GM23248 (cell line): ENCODE measurements around the gene LYVE1. TPM values are rescaled to one million over a fixed set of nuclear protein-coding genes. Genes with fewer than 3 reads are reported as not detected.
A peak's percentile ranks its signal among the peaks of the same experiment; 100 is the strongest.

Experiments used
- DNase-seq: peaks from one replicate; pipeline ENCODE4 v3.0.0-alpha.2; 2015
- H2AFZ ChIP-seq: fragments of 200-600 bp; sonication (generic); 2 replicates; pipeline ENCODE4 v1.6.1; 2016; ENCODE audit warnings: antibody characterized with exemption
- H3F3A ChIP-seq: fragments of 200-600 bp; sonication (generic); 2 replicates; pipeline ENCODE4 v1.6.1; 2016; ENCODE audit warnings: mild to moderate bottlenecking, antibody characterized with exemption, mixed run types; ENCODE audit not compliant: insufficient read depth
- H3K27ac ChIP-seq: fragments of 200-600 bp; sonication (generic); 2 replicates; pipeline ENCODE4 v1.5.1; 2016; ENCODE audit warnings: mild to moderate bottlenecking
- H3K27me3 ChIP-seq: fragments of 200-600 bp; sonication (generic); replicated peaks from 2 replicates; pipeline ENCODE4 v1.6.1; 2016; ENCODE audit warnings: mild to moderate bottlenecking; ENCODE audit not compliant: insufficient read depth
- H3K36me3 ChIP-seq: fragments of 200-600 bp; sonication (generic); 2 replicates; pipeline ENCODE4 v1.6.1; 2016; ENCODE audit warnings: low read depth, mild to moderate bottlenecking
- H3K4me1 ChIP-seq: fragments of 200-600 bp; sonication (generic); 2 replicates; pipeline ENCODE4 v1.6.1; 2016; ENCODE audit warnings: mild to moderate bottlenecking; ENCODE audit not compliant: insufficient read depth
- H3K4me2 ChIP-seq: fragments of 200-600 bp; sonication (generic); one replicate; pipeline ENCODE4 v1.6.1; 2016; ENCODE audit warnings: mild to moderate bottlenecking; ENCODE audit not compliant: unreplicated experiment
- H3K4me3 ChIP-seq: fragments of 200-600 bp; sonication (generic); 2 replicates; pipeline ENCODE4 v1.5.1; 2016; ENCODE audit warnings: mild to moderate bottlenecking
- H3K79me2 ChIP-seq: fragments of 200-600 bp; sonication (generic); 2 replicates; pipeline ENCODE4 v1.6.1; 2016; ENCODE audit warnings: mild to moderate bottlenecking; ENCODE audit not compliant: insufficient read depth
- H3K9ac ChIP-seq: fragments of 200-600 bp; sonication (generic); 2 replicates; pipeline ENCODE4 v1.6.1; 2016; ENCODE audit warnings: mild to moderate bottlenecking
- H3K9me2 ChIP-seq: fragments of 200-600 bp; sonication (generic); 2 replicates; pipeline ENCODE4 v1.6.1; 2016; ENCODE audit warnings: mixed run types, mild to moderate bottlenecking, moderate library complexity; ENCODE audit not compliant: insufficient read depth
- H3K9me3 ChIP-seq: fragments of 200-600 bp; sonication (generic); one replicate; pipeline ENCODE4 v1.6.1; 2017; ENCODE audit warnings: low read depth
- H4K20me1 ChIP-seq: fragments of 200-600 bp; sonication (generic); 2 replicates; pipeline ENCODE4 v1.6.0; 2016; ENCODE audit not compliant: insufficient read depth
- EZH2 ChIP-seq: fragments of 200-600 bp; sonication (generic); IDR thresholded peaks from 2 replicates; pipeline ENCODE4 v1.6.1; 2018; ENCODE audit warnings: antibody characterized with exemption, mild to moderate bottlenecking; ENCODE audit not compliant: insufficient read depth, poor library complexity, severe bottlenecking
- EZH2phosphoT487 ChIP-seq: fragments of 200-600 bp; sonication (generic); IDR thresholded peaks from 2 replicates; pipeline ENCODE4 v1.6.1; 2018; ENCODE audit warnings: antibody characterized with exemption, moderate library complexity, mild to moderate bottlenecking, low read depth; ENCODE audit not compliant: insufficient read depth
- WGBS, 2 experiments: methylation state at CpG; one replicate each; pipeline ENCODE4 v1.1.6; 2015 to 2017; ENCODE audit warnings: low lambda C conversion rate in 2 of 2, low coverage in 1 of 2; ENCODE audit errors: missing lambda C conversion rate in 2 of 2; 5-methylcytosine and 5-hydroxymethylcytosine counted together
- in situ Hi-C: fragments of 300-500 bp; cut with MboI; formaldehyde crosslinking; loops from 2 replicates; pipeline ENCODE4 v1.15.0; 2020
- polyA plus RNA-seq: library from polyadenylated mRNA; unstranded; fragments of >200 nt; fragmentation: Nextera tagmentation; extraction: Ambion mirVana; gene quantifications from 2 replicates; pipeline ENCODE4 v1.2.1, GENCODE V29; 2016
- total RNA-seq: library from RNA; depleted of rRNA; stranded (reverse); fragments of >200 nt; shearing (Covaris generic); gene quantifications from 2 replicates; pipeline ENCODE4 v1.2.3, GENCODE V29; 2014

LYVE1 gene
- total and polyA plus RNA-seq, 2 experiments from 2014 or later: not detected

DNA sequence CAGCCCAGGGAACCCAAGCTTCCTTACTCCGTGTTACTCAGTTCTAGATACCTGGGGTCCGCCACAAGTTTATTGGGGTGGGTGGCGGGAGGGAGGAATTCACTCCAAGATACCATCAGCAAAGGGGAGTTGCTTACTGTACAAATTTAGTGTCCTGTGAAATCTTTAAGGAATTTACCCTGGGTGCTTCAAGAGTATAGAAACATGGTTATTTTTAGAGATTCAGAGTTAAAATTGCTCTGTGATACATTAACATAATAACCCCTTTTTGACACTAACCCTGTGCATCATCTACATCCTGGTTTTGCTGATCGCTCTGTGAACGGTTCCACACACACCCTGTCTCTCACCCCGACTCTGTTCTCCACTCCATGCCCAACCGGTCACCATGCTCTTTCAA lies 18.9 kb upstream of the LYVE1 start:
- 83 to 91% methylated on average over 7 of the region's 7 CpGs for WGBS, 2 experiments
- Histone ChIP-seq H3K79me2 (no peaks in the 10 kb centered on the region), H3K4me3 (no peak overlapping the region), H4K20me1 (no peaks in the 10 kb centered on the region), H3K27me3 (no peaks in the 10 kb centered on the region), H3K27ac (0 out of 2 replicates have a peak overlapping the region, but pooled peaks have one; percentile 9), H3K9me3 (no peaks in the 10 kb centered on the region), H3K9me2 (no peaks in the 10 kb centered on the region), H3K36me3 (no peaks in the 10 kb centered on the region), H3F3A (peaks cover 20% of the 10 kb centered on the region), H3K9ac (no peak overlapping the region), H3K4me1 (peaks cover 34% of the 10 kb centered on the region), H2AFZ (no peak overlapping the region), H3K4me2 (peak overlapping the region; percentile 17)
- no peak for TF ChIP-seq EZH2
- no peak for TF ChIP-seq EZH2phosphoT487
- in situ Hi-C loops: no loop called here
- no peak for DNase-seq

DNA sequence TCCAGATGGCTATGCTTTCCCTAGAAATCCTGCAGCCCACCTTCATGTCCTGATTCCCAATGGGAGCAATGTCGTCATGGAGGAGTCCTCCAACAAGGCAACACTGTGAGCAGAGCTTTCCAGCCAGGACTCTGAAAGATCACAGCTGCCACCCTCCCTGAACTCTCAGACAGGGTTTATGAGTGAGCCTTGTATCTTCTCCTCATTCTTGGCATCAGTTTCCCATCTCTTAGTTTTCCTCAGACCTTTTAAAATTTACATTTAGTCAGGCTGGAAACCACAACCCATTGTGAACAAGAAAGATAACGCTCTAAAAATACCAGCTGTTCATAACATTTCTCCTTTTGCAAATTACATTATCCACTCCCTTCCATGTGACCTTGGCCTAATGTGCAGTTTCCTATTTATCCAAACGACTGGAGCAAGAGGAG lies 15.6 kb upstream of the LYVE1 start:
- no peak for TF ChIP-seq EZH2
- TF ChIP-seq EZH2phosphoT487: no peak
- no peak overlapping the region for H3K27ac ChIP-seq

DNA sequence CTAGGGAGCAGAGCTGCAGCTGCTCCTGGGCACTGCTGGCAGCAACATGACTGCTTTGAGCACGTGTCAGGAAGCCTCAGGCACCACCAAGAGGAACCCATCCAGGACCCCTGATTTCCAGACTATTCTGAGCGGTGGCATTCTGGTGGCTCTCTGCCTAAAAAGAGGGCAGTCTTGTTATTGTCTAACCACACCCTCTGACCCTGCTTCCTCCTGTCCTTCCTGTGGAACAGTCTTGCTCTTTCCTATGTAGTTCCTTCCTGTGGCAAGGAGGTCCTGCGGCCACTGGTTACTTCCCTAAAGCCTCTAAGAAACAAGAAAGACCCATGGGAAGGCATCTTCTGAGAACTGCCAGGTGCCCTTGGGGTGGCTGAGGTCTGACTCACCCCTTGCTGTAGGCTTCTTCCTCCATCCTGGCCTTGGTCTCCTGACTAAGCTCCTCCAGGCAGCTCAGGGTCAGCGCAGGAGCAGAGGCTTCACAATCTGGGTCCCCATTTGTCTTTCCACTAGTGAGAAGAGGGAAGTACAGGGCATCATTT lies 13.1 kb upstream of the LYVE1 start:
- Histone ChIP-seq H3K4me1 (peaks cover 3% of the 10 kb centered on the region), H3K27me3 (no peaks in the 10 kb centered on the region), H2AFZ (no peak overlapping the region), H3K9me3 (no peaks in the 10 kb centered on the region), H3K79me2 (no peaks in the 10 kb centered on the region), H3K27ac (no peak overlapping the region), H3F3A (peaks cover under 1% of the 10 kb centered on the region; the same call in 1 of the 2 replicates), H3K4me2 (no peak overlapping the region), H3K36me3 (no peaks in the 10 kb centered on the region), H3K4me3 (no peak overlapping the region), H3K9ac (no peak overlapping the region), H3K9me2 (no peaks in the 10 kb centered on the region), H4K20me1 (no peaks in the 10 kb centered on the region)
- DNase-seq: peak; percentile 66
- in situ Hi-C loops: no loop called here
- no peak for TF ChIP-seq EZH2
- no peak for TF ChIP-seq EZH2phosphoT487
- WGBS, 2 experiments: 85 to 86% methylated on average over 4 of the region's 4 CpGs

More for the DNA sequence above, 15.6 kb upstream of the LYVE1 start:
- Histone ChIP-seq H3K9me3 (no peaks in the 10 kb centered on the region), H3K4me1 (peaks cover 15% of the 10 kb centered on the region), H3K9ac (no peak overlapping the region), H3K79me2 (no peaks in the 10 kb centered on the region), H4K20me1 (no peaks in the 10 kb centered on the region), H3K27me3 (no peaks in the 10 kb centered on the region), H3F3A (peaks cover 5% of the 10 kb centered on the region; the same call in 1 of the 2 replicates), H2AFZ (no peak overlapping the region), H3K36me3 (no peaks in the 10 kb centered on the region), H3K9me2 (no peaks in the 10 kb centered on the region), H3K4me2 (no peak overlapping the region), H3K4me3 (no peak overlapping the region)
- in situ Hi-C loops: no loop called here
- 52% methylated on average over 3 of the region's 3 CpGs for WGBS, 2 experiments
- DNase-seq: no peak

DNA sequence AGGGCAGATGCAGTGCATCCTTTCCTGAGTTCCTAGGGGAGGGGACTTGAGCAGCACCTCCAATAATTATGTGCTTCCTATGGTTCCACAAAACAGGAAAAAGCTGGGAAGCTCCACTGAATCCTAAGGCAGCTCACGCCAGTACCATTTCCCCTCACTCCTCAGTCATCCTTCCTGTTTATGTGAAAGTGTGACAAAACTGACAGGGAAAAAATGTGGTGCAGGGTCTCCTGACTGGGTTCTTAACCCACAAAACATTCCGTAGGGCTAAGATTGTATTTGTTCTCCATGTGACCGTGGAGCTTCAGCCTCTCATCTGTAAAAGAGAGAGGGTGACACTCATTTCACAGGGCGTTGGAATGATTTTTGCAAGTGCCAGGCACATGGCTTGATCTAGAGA lies 12.2 kb upstream of the LYVE1 start:
- no peak for TF ChIP-seq EZH2phosphoT487
- no peak for TF ChIP-seq EZH2
- Histone ChIP-seq H3F3A (no peaks in the 10 kb centered on the region), H3K79me2 (no peaks in the 10 kb centered on the region), H3K4me2 (no peak overlapping the region), H3K9ac (no peak overlapping the region), H3K9me3 (no peaks in the 10 kb centered on the region), H4K20me1 (no peaks in the 10 kb centered on the region), H3K9me2 (no peaks in the 10 kb centered on the region), H2AFZ (no peak overlapping the region), H3K27me3 (no peaks in the 10 kb centered on the region), H3K36me3 (no peaks in the 10 kb centered on the region), H3K4me3 (no peak overlapping the region), H3K4me1 (peaks cover 1% of the 10 kb centered on the region; the same call in 1 of the 2 replicates), H3K27ac (no peak overlapping the region)
- WGBS, 2 experiments: 95 to 96% methylated on average over 4 of the region's 4 CpGs
- in situ Hi-C loops: no loop called here
- no peak for DNase-seq

DNA sequence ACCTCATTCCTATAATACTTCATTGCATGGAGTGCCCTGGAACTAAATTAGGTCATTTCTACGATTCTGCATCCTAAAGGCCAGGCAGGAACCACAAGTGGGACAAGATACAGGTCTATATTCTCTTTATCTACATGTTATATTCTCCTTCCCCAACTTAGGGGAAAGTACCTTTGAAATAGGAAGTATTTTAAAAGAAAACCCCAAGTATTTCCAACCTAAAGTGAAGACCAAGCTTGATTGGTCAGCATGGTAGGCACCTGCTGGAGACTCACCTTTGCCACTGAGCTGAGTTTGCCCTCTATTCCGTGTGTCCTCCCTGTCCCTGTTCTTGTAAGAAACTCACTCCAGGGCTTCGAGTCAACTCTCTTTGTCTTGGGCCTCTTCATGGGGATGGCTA lies 11.2 kb upstream of the LYVE1 start:
- no peak for DNase-seq
- no peak overlapping the region for H3K9ac ChIP-seq
- in situ Hi-C loops: no loop called here
- H3K27ac ChIP-seq: no peak overlapping the region
- H4K20me1 ChIP-seq: no peaks in the 10 kb centered on the region
- no peaks in the 10 kb centered on the region for H3K9me3 ChIP-seq
- no peaks in the 10 kb centered on the region for H3K27me3 ChIP-seq
- peaks cover 5% of the 10 kb centered on the region; the same call in 1 of the 2 replicates for H3K4me1 ChIP-seq
- H3K4me2 ChIP-seq: no peak overlapping the region
- no peaks in the 10 kb centered on the region for H3F3A ChIP-seq
- TF ChIP-seq EZH2phosphoT487 (no peak), EZH2 (no peak)
- no peak overlapping the region for H2AFZ ChIP-seq
- no peaks in the 10 kb centered on the region for H3K9me2 ChIP-seq
- H3K4me3 ChIP-seq: no peak overlapping the region
- H3K36me3 ChIP-seq: no peaks in the 10 kb centered on the region
- no peaks in the 10 kb centered on the region for H3K79me2 ChIP-seq
- WGBS, 2 experiments: 71 to 73% methylated on average over 3 of the region's 3 CpGs
